ENCODE data around the gene FGF2. TPM values are rescaled to one million over a fixed set of nuclear protein-coding genes. Genes with fewer than 3 reads are reported as not detected.

The FGF2 gene
- total and polyA plus RNA-seq, 4 donors, result 0.52 to 1.4 (median 0.98) TPM

DNA sequence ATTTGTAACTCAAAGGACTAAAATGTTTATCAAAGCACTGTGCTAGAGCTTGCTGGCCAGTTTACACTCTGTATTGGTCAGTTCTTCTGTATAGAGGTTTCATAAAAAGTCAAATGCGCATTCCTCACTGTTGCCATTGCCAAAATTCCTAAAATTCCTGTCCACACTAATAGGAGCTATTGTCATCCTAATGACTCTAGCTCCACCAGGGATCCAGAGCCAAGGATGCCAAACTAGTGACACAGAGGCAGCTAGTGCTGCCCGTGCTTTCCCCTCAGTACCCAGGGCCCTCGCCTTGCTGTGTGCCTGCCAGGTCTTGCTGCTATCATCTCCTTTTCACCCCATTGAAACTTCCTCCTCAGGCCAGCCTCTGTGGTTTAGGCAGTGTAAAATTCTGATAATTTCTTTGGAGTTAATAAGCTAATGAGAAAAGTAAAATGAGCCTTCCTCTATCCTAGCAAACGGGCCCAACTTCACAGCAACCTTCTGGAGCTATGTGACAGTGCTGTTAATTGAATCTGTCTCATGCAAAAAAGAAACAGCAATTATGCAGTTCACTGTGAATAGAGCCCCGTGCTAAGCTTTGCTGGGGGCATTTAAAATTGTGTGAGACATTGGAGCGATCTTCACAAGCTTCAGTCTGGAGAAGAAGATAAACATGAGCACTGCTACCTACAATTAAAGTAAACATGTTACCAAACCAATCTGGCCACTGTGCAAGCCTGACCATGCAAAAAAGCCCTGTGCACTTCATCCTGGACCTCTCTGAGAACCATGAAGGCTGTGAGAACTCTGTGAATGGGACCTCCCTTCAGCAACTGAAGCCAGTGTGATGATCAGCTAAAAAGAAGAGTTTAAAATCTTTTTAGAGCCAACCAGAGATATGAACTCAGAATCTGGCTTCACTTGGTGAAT is 43.1 kb upstream of the FGF2 start:
- H3K4me3 ChIP-seq (ENCODE audit: low read depth in 1 of 3, low read length in 3 of 3), result no peak overlapping the region
- H3K27ac ChIP-seq (ENCODE audit: low read depth in 1 of 2, low read length in 2 of 2), result peak overlapping the region; percentile 39 to 57
- WGBS, result 24% methylated on average over 6 of the region's 6 CpGs
- peak; percentile 22 for TF ChIP-seq SP1 (IDR thresholded peaks at IDR 0.05)
- TF ChIP-seq FOXA1 (IDR thresholded peaks at IDR 0.05), result peak; percentile 91
- TF ChIP-seq FOXA2 (IDR thresholded peaks at IDR 0.05), result peak; percentile 94
- TF ChIP-seq HNF4A (conservative IDR thresholded peaks at IDR 0.05), result peak; percentile 33 to 49
- TF ChIP-seq, protein P1, sequence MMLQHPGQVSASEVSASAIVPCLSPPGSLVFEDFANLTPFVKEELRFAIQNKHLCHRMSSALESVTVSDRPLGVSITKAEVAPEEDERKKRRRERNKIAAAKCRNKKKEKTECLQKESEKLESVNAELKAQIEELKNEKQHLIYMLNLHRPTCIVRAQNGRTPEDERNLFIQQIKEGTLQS (IDR thresholded peaks at IDR 0.05), result no peak
- no peak for TF ChIP-seq EGR1 (IDR thresholded peaks at IDR 0.05; ENCODE audit: low read depth in 2 of 2)
- TF ChIP-seq, protein P2, sequence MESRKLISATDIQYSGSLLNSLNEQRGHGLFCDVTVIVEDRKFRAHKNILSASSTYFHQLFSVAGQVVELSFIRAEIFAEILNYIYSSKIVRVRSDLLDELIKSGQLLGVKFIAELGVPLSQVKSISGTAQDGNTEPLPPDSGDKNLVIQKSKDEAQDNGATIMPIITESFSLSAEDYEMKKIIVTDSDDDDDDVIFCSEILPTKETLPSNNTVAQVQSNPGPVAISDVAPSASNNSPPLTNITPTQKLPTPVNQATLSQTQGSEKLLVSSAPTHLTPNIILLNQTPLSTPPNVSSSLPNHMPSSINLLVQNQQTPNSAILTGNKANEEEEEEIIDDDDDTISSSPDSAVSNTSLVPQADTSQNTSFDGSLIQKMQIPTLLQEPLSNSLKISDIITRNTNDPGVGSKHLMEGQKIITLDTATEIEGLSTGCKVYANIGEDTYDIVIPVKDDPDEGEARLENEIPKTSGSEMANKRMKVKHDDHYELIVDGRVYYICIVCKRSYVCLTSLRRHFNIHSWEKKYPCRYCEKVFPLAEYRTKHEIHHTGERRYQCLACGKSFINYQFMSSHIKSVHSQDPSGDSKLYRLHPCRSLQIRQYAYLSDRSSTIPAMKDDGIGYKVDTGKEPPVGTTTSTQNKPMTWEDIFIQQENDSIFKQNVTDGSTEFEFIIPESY (IDR thresholded peaks at IDR 0.05), result peak; percentile 16
- TF ChIP-seq RAD21 (IDR thresholded peaks at IDR 0.05), result peak in 1 of 2 donors; percentile 22
- no peak for TF ChIP-seq TAF1 (conservative IDR thresholded peaks at IDR 0.05)
- TF ChIP-seq GABPA (IDR thresholded peaks at IDR 0.05 in 1 of 2, conservative IDR thresholded peaks at IDR 0.05 in 1 of 2), result no peak
- TF ChIP-seq RXRA (IDR thresholded peaks at IDR 0.05), result peak in 1 of 2 donors; percentile 34
- TF ChIP-seq, protein P3, sequence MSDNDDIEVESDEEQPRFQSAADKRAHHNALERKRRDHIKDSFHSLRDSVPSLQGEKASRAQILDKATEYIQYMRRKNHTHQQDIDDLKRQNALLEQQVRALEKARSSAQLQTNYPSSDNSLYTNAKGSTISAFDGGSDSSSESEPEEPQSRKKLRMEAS (IDR thresholded peaks at IDR 0.05), result no peak
- TF ChIP-seq NR2F2 (IDR thresholded peaks at IDR 0.05), result no peak
- TF ChIP-seq JUND (IDR thresholded peaks at IDR 0.05), result no peak
- TF ChIP-seq, protein P4, sequence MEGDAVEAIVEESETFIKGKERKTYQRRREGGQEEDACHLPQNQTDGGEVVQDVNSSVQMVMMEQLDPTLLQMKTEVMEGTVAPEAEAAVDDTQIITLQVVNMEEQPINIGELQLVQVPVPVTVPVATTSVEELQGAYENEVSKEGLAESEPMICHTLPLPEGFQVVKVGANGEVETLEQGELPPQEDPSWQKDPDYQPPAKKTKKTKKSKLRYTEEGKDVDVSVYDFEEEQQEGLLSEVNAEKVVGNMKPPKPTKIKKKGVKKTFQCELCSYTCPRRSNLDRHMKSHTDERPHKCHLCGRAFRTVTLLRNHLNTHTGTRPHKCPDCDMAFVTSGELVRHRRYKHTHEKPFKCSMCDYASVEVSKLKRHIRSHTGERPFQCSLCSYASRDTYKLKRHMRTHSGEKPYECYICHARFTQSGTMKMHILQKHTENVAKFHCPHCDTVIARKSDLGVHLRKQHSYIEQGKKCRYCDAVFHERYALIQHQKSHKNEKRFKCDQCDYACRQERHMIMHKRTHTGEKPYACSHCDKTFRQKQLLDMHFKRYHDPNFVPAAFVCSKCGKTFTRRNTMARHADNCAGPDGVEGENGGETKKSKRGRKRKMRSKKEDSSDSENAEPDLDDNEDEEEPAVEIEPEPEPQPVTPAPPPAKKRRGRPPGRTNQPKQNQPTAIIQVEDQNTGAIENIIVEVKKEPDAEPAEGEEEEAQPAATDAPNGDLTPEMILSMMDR (IDR thresholded peaks at IDR 0.05; ENCODE audit: low read depth, low read length, missing input control), result no peak
- peak; percentile 19 for TF ChIP-seq HNF4G (IDR thresholded peaks at IDR 0.05)
- TF ChIP-seq YY1 (IDR thresholded peaks at IDR 0.05), result peak; percentile 47
- TF ChIP-seq, protein P5, sequence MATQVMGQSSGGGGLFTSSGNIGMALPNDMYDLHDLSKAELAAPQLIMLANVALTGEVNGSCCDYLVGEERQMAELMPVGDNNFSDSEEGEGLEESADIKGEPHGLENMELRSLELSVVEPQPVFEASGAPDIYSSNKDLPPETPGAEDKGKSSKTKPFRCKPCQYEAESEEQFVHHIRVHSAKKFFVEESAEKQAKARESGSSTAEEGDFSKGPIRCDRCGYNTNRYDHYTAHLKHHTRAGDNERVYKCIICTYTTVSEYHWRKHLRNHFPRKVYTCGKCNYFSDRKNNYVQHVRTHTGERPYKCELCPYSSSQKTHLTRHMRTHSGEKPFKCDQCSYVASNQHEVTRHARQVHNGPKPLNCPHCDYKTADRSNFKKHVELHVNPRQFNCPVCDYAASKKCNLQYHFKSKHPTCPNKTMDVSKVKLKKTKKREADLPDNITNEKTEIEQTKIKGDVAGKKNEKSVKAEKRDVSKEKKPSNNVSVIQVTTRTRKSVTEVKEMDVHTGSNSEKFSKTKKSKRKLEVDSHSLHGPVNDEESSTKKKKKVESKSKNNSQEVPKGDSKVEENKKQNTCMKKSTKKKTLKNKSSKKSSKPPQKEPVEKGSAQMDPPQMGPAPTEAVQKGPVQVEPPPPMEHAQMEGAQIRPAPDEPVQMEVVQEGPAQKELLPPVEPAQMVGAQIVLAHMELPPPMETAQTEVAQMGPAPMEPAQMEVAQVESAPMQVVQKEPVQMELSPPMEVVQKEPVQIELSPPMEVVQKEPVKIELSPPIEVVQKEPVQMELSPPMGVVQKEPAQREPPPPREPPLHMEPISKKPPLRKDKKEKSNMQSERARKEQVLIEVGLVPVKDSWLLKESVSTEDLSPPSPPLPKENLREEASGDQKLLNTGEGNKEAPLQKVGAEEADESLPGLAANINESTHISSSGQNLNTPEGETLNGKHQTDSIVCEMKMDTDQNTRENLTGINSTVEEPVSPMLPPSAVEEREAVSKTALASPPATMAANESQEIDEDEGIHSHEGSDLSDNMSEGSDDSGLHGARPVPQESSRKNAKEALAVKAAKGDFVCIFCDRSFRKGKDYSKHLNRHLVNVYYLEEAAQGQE (IDR thresholded peaks at IDR 0.05), result peak; percentile 32
- H3K9ac ChIP-seq (ENCODE audit: low read depth in 1 of 2, low read length in 2 of 2), result peak overlapping the region in 1 of 2 donors; percentile 49
- H3K36me3 ChIP-seq (ENCODE audit: control insufficient read depth in 4 of 4, insufficient read depth in 3 of 4, low read depth in 1 of 4, low read length in 3 of 4), result no peaks in the 10 kb centered on the region
- DNase-seq (ENCODE audit: low spot score), result no peak
- H3K27me3 ChIP-seq (ENCODE audit: control insufficient read depth in 4 of 4, insufficient read depth in 4 of 4, low read length in 3 of 4), result no peaks in the 10 kb centered on the region
- peaks cover 2 to 30% (median 24%) of the 10 kb centered on the region in 4 donors for H3K4me1 ChIP-seq (ENCODE audit: control insufficient read depth in 4 of 4, insufficient read depth in 4 of 4, low read length in 3 of 4)
- no peaks in the 10 kb centered on the region for H3K9me3 ChIP-seq (ENCODE audit: control insufficient read depth in 4 of 4, low read length in 3 of 4)

All from liver (tissue), 9 donors.